NCI-H774 (cell line): ENCODE data around the gene SYCE3.

Experiments used
- DNase-seq: peaks from one replicate; lab custom pipeline; 2025; lab: John Stamatoyannopoulos, UW

SYCE3 gene

GRCh38 chr22:50600538-50600937, 37.8 kb upstream of the SYCE3 start, which contains the start of gene MAPK8IP2:
MAPK8IP2 (plus strand) TSS chr22:50600793; CDS start chr22:50600819, 26 bp downstream.
- DNase-seq = peak; percentile 38

- DNase-seq = no peak
Observed at GRCh38 chr22:50599816-50600455, 37.2 kb upstream of the SYCE3 start.

DNA sequence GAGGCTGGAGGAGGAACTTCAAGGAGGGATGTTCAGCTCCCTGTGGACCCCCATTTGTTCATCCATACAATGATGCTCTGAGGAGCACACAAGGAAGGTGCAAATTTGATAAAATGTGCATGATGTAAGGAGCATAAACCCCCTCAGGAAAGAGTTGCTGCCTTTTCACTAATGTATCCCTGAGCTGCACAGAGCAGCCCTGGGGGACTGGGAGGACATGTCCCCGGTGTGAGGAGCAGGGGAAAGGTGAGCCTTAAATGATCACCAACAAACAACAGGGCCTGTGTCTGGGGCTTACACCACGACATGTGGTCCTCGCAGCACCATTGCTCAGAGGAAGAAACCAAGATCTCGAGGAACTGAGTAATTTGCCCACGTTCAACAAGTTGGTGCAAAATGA, 34.4 kb upstream of the SYCE3 start:
- no peak for DNase-seq

DNA sequence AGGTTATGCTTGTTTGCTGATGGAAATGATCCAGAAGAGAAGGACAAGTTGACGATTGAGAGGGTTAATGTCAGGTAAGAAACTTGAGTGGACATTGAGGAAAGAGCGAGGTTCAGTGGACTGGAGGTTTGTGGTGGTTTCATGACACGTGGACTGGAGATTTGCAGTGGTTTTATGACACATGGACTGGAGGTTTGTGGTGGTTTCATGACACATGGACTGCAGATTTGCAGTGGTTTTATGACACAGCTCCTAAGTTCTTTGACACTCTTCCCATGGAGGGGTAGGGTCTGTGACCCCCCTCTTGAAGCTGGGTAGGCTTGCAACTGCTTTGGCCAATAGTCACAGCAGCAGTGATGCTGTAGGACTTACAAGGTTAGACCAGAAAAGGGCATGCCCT, 32.5 kb upstream of the SYCE3 start:
- DNase-seq = no peak

DNA sequence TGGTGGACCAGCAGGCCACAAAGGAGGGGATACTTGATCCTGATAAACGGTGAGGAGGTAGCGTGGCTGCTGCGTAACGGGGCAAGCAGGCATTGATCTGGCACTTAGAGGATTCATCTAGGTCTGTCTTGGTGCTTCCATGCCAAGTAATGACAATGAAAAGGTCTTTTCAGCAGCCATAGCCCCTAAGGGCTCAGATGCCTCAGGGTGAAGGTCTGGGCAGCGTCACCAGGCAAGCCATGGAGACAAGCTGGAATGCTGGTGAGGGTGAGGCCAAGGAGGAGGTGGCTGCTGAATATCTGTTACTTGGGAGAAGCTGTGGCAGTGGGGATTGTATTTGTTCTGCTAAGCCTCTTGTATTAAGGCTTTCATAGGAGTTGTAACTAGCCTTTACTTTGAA, 24.7 kb upstream of the SYCE3 start:
- DNase-seq = no peak

DNA sequence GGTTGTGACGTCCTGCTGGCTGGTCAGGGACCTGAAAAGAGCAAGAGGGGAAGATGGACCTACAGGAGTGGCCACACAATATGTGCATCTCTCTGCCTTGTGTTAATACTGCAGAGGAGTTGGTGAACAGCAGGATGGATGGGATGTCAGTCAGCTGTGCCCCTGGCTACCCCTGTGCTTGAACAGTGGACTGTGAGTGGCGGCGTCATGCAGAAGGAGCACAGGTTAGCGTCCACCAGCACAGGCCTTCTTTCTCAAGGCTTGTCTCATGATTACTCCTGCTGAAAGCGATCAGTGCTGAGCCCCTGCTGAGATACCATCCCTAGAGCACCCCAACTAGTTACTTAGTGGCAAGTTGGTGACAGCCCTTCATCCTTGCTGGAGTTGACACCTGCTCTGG, 23.7 kb upstream of the SYCE3 start:
- DNase-seq = no peak

GRCh38 chr22:50585781-50586180, 23.1 kb upstream of the SYCE3 start:
- DNase-seq = no peak

GRCh38 chr22:50585238-50585637, 22.5 kb upstream of the SYCE3 start:
- DNase-seq = no peak

DNA sequence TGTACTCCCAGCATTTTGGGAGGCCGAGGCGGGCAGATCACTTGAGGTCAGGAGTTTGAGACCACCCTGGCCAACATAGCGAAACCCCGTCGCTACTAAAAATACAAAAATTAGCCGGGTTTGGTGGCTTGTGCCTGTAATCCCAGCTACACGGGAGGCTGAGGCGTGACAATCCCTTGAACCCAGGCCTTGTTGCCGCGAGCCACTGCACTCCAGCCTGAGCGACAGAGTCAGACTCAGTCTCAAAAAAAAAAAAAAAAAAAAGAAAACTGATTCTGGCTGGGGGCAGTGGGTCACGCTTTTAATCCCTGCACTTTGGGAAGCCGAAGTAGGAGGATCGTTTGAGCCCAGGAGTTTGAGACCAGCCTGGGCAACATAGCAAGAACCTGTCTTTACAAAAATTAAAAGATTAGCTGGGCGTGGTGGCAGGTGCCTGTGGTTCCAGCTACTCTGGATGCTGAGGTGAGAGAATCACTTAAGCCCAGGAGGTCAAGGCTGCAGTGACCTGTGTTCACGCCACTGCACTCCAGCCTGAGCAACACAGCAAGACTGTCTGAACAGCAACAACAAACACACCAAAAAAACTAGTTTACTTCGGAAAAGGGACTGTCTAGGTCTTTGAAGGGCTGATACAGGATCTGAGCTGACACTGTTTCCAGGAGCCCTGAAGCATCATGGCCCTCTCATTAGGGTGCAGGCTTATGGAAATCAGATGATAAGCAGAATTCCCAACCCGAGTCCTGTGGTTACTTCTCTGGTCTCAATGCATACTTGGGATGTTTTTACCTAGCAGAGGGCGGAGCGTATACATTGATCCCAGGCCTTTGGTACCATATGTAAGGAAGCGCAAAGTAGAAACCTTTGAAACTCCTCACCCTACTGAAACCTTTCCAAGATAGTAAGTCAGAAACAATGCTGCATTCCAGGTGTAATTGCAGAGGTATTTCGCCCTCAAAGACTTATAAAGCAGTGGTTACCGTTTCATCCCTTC, 21.7 kb upstream of the SYCE3 start:
- DNase-seq = no peak

DNA sequence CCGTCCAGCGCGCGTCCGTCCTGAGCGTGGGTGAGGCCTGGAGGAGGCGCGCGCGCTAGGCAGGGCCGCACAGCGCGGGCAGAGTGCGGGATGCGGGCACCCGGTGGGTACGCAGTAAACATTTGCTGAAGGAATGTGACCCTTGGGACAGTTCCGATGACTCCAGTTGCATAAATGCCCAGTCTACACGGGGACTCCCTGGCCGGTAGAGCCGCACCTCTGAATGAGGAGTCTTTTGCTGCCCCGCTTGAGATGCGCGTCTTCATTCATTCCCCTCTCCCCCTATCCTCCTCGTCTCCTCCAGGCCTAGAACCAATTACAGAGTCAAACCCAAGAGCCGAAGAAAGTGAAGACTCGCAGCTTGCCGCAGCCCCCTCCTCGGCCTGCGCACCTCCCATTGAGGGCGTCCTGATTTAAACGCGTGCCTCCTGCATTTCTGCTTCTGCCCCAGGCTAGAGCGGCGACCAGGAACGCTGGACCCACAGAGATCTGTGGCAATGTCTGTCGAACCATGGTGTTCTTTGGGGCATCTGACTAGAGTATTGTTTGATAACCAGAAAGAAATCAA, 20.7 kb upstream of the SYCE3 start:
- no peak for DNase-seq

DNA sequence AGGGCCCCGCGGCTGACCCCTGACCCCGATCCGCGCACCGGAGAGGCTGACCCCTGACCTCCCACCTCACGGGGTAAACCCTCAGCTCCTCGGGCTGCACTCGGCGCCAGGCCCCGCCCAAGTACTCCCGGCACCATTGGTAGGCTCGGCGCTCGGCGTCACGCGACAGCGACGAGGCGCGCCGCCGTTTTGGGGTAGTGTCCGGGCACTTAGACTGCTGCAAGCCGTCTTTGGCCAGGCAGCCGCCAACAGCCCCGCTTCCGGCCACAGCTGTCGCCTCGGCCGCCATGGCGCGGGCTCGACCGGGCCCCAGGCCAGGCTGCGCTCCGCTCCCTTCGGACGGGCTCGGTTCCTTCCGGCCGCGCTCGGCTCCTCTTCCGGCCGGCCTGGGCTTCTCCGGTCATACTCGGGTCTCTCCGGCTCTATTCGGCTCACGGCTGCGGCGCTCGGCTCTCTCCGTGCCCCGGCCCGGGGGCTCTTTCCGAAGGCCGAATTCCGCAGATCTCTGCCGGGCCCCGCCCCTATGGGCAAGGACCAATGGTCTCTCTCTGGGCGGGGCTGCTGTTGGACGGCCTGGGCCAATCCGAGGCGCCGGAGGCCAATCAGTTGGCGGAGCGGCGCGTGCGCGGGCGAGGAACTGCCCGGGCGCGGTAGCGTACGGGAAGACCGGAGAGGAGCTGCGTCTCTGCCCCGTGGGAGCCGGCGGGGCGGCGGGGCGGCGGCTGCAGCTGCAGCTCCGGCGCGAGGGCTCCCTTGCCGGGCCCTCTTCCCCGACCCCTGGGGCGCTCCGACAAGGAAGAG, 20.0 kb upstream of the SYCE3 start, which contains the start of gene CHKB:
TSS of gene CHKB (minus strand) at position 357 of the 801 bp plus-strand sequence. CDS start at position 289, 68 bp downstream.
- DNase-seq = peak; percentile 89

DNA sequence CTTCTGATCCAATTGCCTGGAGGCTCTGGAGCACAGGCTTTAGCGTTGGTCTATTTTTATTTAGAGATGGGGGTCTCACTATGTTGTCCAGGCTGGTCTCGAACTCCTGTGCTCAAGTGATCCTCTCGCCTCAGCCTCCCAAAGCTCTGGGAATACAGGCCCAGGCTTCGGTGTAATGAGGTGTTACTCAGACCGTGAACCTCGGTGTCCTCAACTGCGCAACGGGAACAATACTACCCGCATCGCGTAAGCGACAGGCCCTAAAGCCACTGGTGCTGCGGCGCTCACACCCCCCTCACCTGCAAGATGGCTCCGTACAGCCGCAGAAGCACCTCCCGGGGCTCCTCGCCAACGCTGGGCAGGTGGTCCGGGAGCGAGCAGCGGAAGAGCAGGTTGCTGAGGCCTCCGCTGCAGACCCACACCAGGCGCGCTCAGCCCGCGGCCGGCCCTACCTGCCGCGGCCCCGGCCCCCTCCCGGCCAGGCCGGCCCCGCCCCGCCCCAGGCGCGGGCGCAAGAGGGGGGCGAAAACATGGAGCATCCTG, 19.3 kb upstream of the SYCE3 start:
- DNase-seq = no peak

GRCh38 chr22:50581031-50581949, 18.6 kb upstream of the SYCE3 start:
- no peak for DNase-seq

DNA sequence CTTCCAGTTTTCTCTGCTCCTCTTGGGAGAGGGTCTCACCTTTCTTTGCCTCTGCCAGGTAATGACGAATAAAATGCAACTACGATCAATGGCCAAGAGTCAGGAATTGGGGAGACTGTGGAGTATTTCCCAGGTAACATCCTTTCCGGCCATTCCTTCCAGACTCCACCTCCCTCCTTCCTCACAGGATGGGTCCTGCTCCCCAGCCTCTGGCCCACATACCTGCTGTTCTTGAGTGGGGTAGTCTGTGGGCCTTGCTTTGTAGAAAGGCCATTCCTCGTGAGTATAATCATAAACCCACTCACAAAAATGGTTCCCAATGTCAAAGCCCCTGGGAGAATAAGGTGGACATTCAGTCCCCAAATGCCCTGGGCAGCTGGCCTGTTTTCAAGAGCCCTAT, 17.0 kb upstream of the SYCE3 start:
- DNase-seq = no peak

DNA sequence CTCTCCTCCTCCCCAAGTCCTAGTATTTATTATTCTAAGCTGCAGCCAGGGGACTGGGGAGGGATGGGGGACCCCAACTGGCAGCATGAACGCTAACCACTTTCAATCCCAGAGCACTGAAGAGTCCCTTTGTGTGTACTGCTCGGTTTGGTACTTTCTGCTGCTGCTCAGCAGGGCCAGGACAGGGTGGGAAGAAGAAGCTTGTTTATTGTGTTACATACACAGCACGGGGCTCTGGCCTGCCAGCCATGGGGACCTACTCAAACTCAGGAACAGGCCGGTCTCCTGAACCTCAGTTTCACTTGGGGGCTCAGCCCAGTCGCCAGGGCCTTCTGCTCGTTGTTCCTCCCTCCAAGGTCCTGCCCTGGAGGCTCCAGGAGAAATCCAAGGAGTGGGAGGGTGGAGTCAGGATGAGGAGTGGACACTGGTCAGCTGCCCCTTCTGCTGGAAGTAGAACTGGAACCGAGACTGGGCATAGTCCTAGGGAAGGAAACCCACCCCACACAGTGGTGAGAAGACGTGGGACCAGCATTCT, 16.1 kb upstream of the SYCE3 start:
- no peak for DNase-seq

GRCh38 chr22:50577987-50578775, 15.5 kb upstream of the SYCE3 start, which contains the start of gene CPT1B:
CPT1B (minus strand) TSS chr22:50578427; CDS start chr22:50577915, 512 bp downstream.
- no peak for DNase-seq

DNA sequence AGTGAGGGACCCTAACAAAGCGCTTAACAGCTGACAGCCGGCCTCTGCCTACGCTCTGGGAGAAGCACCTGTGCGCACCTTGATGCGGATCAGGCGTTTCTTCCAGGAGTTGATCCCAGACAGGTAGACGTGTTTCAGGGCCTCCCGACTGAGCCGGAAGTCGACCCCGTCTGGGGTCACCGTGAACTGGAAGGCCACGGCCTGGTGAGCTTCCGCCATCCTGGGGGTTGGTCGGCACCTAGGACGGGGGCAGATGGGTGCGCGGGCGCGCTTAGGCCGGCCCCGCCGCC, 14.9 kb upstream of the SYCE3 start:
- DNase-seq = no peak

- no peak for DNase-seq
Observed at GRCh38 chr22:50576806-50577696, 14.3 kb upstream of the SYCE3 start.
